Body of pancreas (tissue), 4 donors: ENCODE measurements around the gene CDKAL1. TPM values are rescaled to one million over a fixed set of nuclear protein-coding genes. Genes with fewer than 3 reads are reported as not detected.

Experiments used
- ATAC-seq: fragments of 150-250 bp; one replicate; pipeline ENCODE4 v1.9.1; 2016
- DNase-seq, 4 donors: peaks; one replicate each; pipeline ENCODE4 v3.0.0-alpha.2; 2019
- H3K27ac ChIP-seq, 4 donors: fragments of 200-600 bp; sonication (generic); 1 replicate in 3 of 4; 2 replicates in 1 of 4; pipeline versions ENCODE4 v1.5.1 to v1.6.1; 2016 to 2019; ENCODE audit warnings: mild to moderate bottlenecking in 1 of 4, mixed read lengths in 1 of 4, moderate library complexity in 1 of 4
- H3K27me3 ChIP-seq, 2 donors: fragments of 200-600 bp; sonication (generic); one replicate each; pipeline ENCODE4 v1.6.0; 2016; ENCODE audit warnings: mild to moderate bottlenecking in 1 of 2
- H3K36me3 ChIP-seq, 2 donors: fragments of 200-600 bp; sonication (generic); replicated peaks in 1 of 2; 2 replicates each; pipeline ENCODE4 v1.5.1; 2016; ENCODE audit warnings: low read depth in 2 of 2; ENCODE audit not compliant: insufficient read depth in 1 of 2
- H3K4me1 ChIP-seq: fragments of 200-600 bp; sonication (generic); one replicate; pipeline ENCODE4 v1.6.0; 2016
- H3K4me3 ChIP-seq, 2 donors: fragments of 200-600 bp; sonication (generic); 1 replicate in 1 of 2; 2 replicates in 1 of 2; pipeline ENCODE4 v1.5.1; 2016 to 2019
- H3K9me3 ChIP-seq, 3 donors: fragments of 200-600 bp; sonication (generic); 1 replicate in 2 of 3; 2 replicates in 1 of 3; pipeline ENCODE4 v1.5.1; 2016
- CTCF ChIP-seq, 7 experiments: fragments of 450-650 bp in 4 of 7; fragments of 200-600 bp in 3 of 7; sonication (generic) in 3 of 7; IDR thresholded peaks; one replicate each; pipeline ENCODE4 v1.5.1; 2016 to 2019; ENCODE audit warnings: antibody characterized with exemption in 7 of 7
- POLR2A ChIP-seq, 3 donors: fragments of 450-650 bp; IDR thresholded peaks; one replicate each; pipeline ENCODE4 v1.6.1; 2016; ENCODE audit warnings: antibody characterized with exemption in 3 of 3, mild to moderate bottlenecking in 2 of 3
- WGBS, 2 donors: methylation state at CpG; one replicate each; pipeline ENCODE4 v1.1.5; 2017; 5-methylcytosine and 5-hydroxymethylcytosine counted together
- intact Hi-C: fragments of 100-400 bp; cut with DNase I; formaldehyde crosslinking; loops from one replicate; pipeline ENCODE4 v1.15.1; 2023
- total RNA-seq, 2 donors: library from RNA; depleted of rRNA; stranded (reverse); fragments of >200 nt; gene quantifications; one replicate each; pipeline ENCODE4 v1.1.0, GENCODE V29; 2016

The CDKAL1 gene
- total RNA-seq, 2 donors from 2014 or later = 16.3 to 18.1 TPM

- H3K27ac ChIP-seq = no peak overlapping the region
- 68 to 81% methylated on average over 2 of the region's 2 CpGs for WGBS, 2 donors
- no peak for TF ChIP-seq CTCF (IDR thresholded peaks at IDR 0.05)
- TF ChIP-seq POLR2A (IDR thresholded peaks at IDR 0.05) = no peak
- peaks cover 16% of the 10 kb centered on the region for H3K4me1 ChIP-seq
- H3K36me3 ChIP-seq = no peaks in the 10 kb centered on the region
- H3K9me3 ChIP-seq = no peaks in the 10 kb centered on the region
- no peak for DNase-seq
- ATAC-seq = no peak
- intact Hi-C loops = no loop called here
- no peaks in the 10 kb centered on the region for H3K27me3 ChIP-seq
- no peak overlapping the region for H3K4me3 ChIP-seq
Measured at GRCh38 chr6:20709451-20709850, 175.2 kb downstream of the CDKAL1 start.

GRCh38 chr6:20710341-20710740, 176.1 kb downstream of the CDKAL1 start:
- Histone ChIP-seq H3K27ac (no peak overlapping the region), H3K27me3 (no peaks in the 10 kb centered on the region), H3K4me1 (peaks cover 16% of the 10 kb centered on the region), H3K36me3 (no peaks in the 10 kb centered on the region), H3K4me3 (no peak overlapping the region), H3K9me3 (no peaks in the 10 kb centered on the region)
- intact Hi-C loops = no loop called here
- DNase-seq (no peak), ATAC-seq (no peak)
- TF ChIP-seq POLR2A (IDR thresholded peaks at IDR 0.05) = no peak
- TF ChIP-seq CTCF (IDR thresholded peaks at IDR 0.05) = no peak
- 86 to 97% methylated on average over 2 of the region's 2 CpGs for WGBS, 2 donors

GRCh38 chr6:20711518-20711917, 177.3 kb downstream of the CDKAL1 start:
- WGBS, 2 donors = 38 to 62% methylated on average over 1 of the region's 1 CpG
- H3K9me3 ChIP-seq = no peaks in the 10 kb centered on the region
- H3K36me3 ChIP-seq = no peaks in the 10 kb centered on the region
- peaks cover 8% of the 10 kb centered on the region for H3K4me1 ChIP-seq
- intact Hi-C loops = no loop called here
- H3K4me3 ChIP-seq = no peak overlapping the region
- ATAC-seq (no peak), DNase-seq (no peak)
- H3K27me3 ChIP-seq = no peaks in the 10 kb centered on the region
- TF ChIP-seq POLR2A (IDR thresholded peaks at IDR 0.05) (no peak), CTCF (IDR thresholded peaks at IDR 0.05) (no peak)
- H3K27ac ChIP-seq = no peak overlapping the region

GRCh38 chr6:20712011-20712410, 177.8 kb downstream of the CDKAL1 start:
- TF ChIP-seq POLR2A (IDR thresholded peaks at IDR 0.05) = no peak
- TF ChIP-seq CTCF (IDR thresholded peaks at IDR 0.05) = no peak
- no peaks in the 10 kb centered on the region for H3K36me3 ChIP-seq
- ATAC-seq (no peak), DNase-seq (no peak)
- H3K27me3 ChIP-seq = no peaks in the 10 kb centered on the region
- intact Hi-C loops = no loop called here
- peaks cover 6% of the 10 kb centered on the region for H3K4me1 ChIP-seq
- 63 to 64% methylated on average over 2 of the region's 2 CpGs for WGBS, 2 donors
- H3K4me3 ChIP-seq = no peak overlapping the region
- no peak overlapping the region for H3K27ac ChIP-seq
- H3K9me3 ChIP-seq = no peaks in the 10 kb centered on the region

- no peaks in the 10 kb centered on the region for H3K4me1 ChIP-seq
- no peaks in the 10 kb centered on the region for H3K27me3 ChIP-seq
- DNase-seq = no peak
- H3K36me3 ChIP-seq = no peaks in the 10 kb centered on the region
- no peak for ATAC-seq
- no peaks in the 10 kb centered on the region for H3K9me3 ChIP-seq
- H3K27ac ChIP-seq = no peak overlapping the region
- no peak overlapping the region for H3K4me3 ChIP-seq
- 62 to 72% methylated on average over 3 of the region's 3 CpGs for WGBS, 2 donors
- intact Hi-C loops = no loop called here
- no peak for TF ChIP-seq POLR2A (IDR thresholded peaks at IDR 0.05)
- no peak for TF ChIP-seq CTCF (IDR thresholded peaks at IDR 0.05)
Measured at GRCh38 chr6:20715135-20715806, 181.0 kb downstream of the CDKAL1 start.
